Endothelial cell of umbilical vein (primary cell): ENCODE measurements around the gene SLC41A3. TPM values are rescaled to one million over a fixed set of nuclear protein-coding genes. Genes with fewer than 3 reads are reported as not detected.

Experiments
- BruUV-seq: library from RNA; stranded (reverse); fragments of 400-500 nt; replicated peaks from 2 replicates; lab custom pipeline; 2021; lab: Mats Ljungman, UMichigan
- CTCF ChIA-PET: fragments of 300-600, 350-600 bp; sonication (Branson Sonifier 250); formaldehyde crosslinking; loops from one replicate; lab custom pipeline; 2021; ENCODE audit warnings: antibody characterized with exemption, inconsistent platforms; lab: Charles Lee
- POLR2A ChIA-PET: fragments of 300-600, 350-600 bp; sonication (Branson Sonifier 250); formaldehyde crosslinking; loops from one replicate; lab custom pipeline; 2021; ENCODE audit warnings: antibody characterized with exemption, inconsistent platforms; lab: Charles Lee
- DNase-seq: peaks from one replicate; pipeline ENCODE4 v3.0.0-alpha.2; 2011; ENCODE audit warnings: low read depth, low spot score
- FAIRE-seq: peaks from 2 replicates; lab custom pipeline; 2011; peaks lifted over from hg19 to GRCh38; lab: Jason Lieb, UNC
- H2AFZ ChIP-seq: 2 replicates; pipeline ENCODE4 v1.6.0; 2012; ENCODE audit warnings: low read depth, low read length, control low read depth, inconsistent platforms
- H3K27ac ChIP-seq: 2 replicates; pipeline ENCODE4 v1.5.1; 2011; ENCODE audit warnings: low read depth, mild to moderate bottlenecking, control low read depth, low read length, moderate library complexity; ENCODE audit not compliant: insufficient read depth
- H3K27me3 ChIP-seq, 2 experiments: 2 replicates each; pipeline versions ENCODE4 v1.6.0 to v1.6.1; 2011; ENCODE audit warnings: low read length in 2 of 2, mixed read lengths in 1 of 2; ENCODE audit not compliant: control insufficient read depth in 2 of 2, insufficient read depth in 2 of 2
- H3K36me3 ChIP-seq, 2 experiments: 2 replicates in 1 of 2; 3 replicates in 1 of 2; pipeline ENCODE4 v1.5.1; 2011; ENCODE audit warnings: low read length in 2 of 2, mild to moderate bottlenecking in 1 of 2, moderate library complexity in 1 of 2; ENCODE audit not compliant: control insufficient read depth in 2 of 2, insufficient read depth in 2 of 2; ENCODE audit errors: extremely low read depth in 1 of 2
- H3K4me1 ChIP-seq: 3 replicates; pipeline ENCODE4 v1.5.1; 2011; ENCODE audit warnings: mild to moderate bottlenecking, low read length; ENCODE audit not compliant: control insufficient read depth, insufficient read depth; ENCODE audit errors: extremely low read depth
- H3K4me2 ChIP-seq: 2 replicates; pipeline ENCODE4 v1.6.1; 2011; ENCODE audit warnings: low read length, control low read depth, mixed read lengths; ENCODE audit not compliant: insufficient read depth
- H3K4me3 ChIP-seq, 3 experiments: fragments of 200-600 bp in 1 of 3; sonication (generic), shearing (Covaris generic) in 1 of 3; replicated peaks in 1 of 3; 2 replicates each; pipeline ENCODE4 v1.5.1; 2011 to 2016; ENCODE audit warnings: control low read depth in 3 of 3, low read length in 3 of 3, mild to moderate bottlenecking in 2 of 3, inconsistent platforms in 1 of 3, low read depth in 1 of 3, moderate library complexity in 1 of 3; ENCODE audit not compliant: insufficient read depth in 1 of 3
- H3K79me2 ChIP-seq: 2 replicates; pipeline ENCODE4 v1.6.0; 2012; ENCODE audit warnings: low read length, inconsistent platforms; ENCODE audit not compliant: control insufficient read depth, insufficient read depth
- H3K9ac ChIP-seq: replicated peaks from 2 replicates; pipeline ENCODE3; 2011; ENCODE audit warnings: low read length, control low read depth; ENCODE audit not compliant: insufficient read depth; ENCODE audit errors: extremely low read depth
- H3K9me1 ChIP-seq: replicated peaks from 3 replicates; pipeline ENCODE4 v1.6.0; 2011; ENCODE audit warnings: mild to moderate bottlenecking, low read length; ENCODE audit not compliant: control insufficient read depth, insufficient read depth; ENCODE audit errors: extremely low read depth
- H3K9me3 ChIP-seq: replicated peaks from 2 replicates; pipeline ENCODE4 v1.5.1; 2012; ENCODE audit warnings: low read length, inconsistent platforms; ENCODE audit not compliant: control insufficient read depth, insufficient read depth
- H4K20me1 ChIP-seq: replicated peaks from 2 replicates; pipeline ENCODE3; 2011; ENCODE audit warnings: mild to moderate bottlenecking, low read length; ENCODE audit not compliant: control insufficient read depth, insufficient read depth; ENCODE audit errors: extremely low read depth
- EZH2 ChIP-seq: IDR thresholded peaks from 2 replicates; pipeline ENCODE4 v1.6.1; 2012; ENCODE audit warnings: borderline replicate concordance, low read depth, mild to moderate bottlenecking, moderate library complexity, low read length, inconsistent platforms; ENCODE audit not compliant: severe bottlenecking
- FOS ChIP-seq: IDR thresholded peaks from 2 replicates; pipeline ENCODE4 v1.6.1; 2011; ENCODE audit warnings: mild to moderate bottlenecking, low read length, moderate library complexity, borderline replicate concordance; ENCODE audit not compliant: insufficient read depth
- GATA2 ChIP-seq: IDR thresholded peaks from 2 replicates; pipeline ENCODE4 v1.7.0; 2011; ENCODE audit warnings: low read depth, mild to moderate bottlenecking, moderate library complexity, mixed read lengths, low read length; ENCODE audit not compliant: insufficient read length, insufficient read depth
- JUN ChIP-seq: IDR thresholded peaks from 2 replicates; pipeline ENCODE4 v1.6.1; 2011; ENCODE audit warnings: borderline replicate concordance, low read depth; ENCODE audit not compliant: insufficient read length, insufficient read depth
- MYC ChIP-seq: IDR thresholded peaks from one replicate; pipeline ENCODE4 v1.6.1; 2011; ENCODE audit warnings: mild to moderate bottlenecking, low read depth, low read length
- POLR2A ChIP-seq: IDR thresholded peaks from 2 replicates; pipeline ENCODE4 v1.6.1; 2012; ENCODE audit warnings: low read depth, mild to moderate bottlenecking, control low read depth, low read length
- POLR2AphosphoS5 ChIP-seq: IDR thresholded peaks from 2 replicates; pipeline ENCODE4 v1.6.1; 2012; ENCODE audit warnings: low read depth, mild to moderate bottlenecking, control low read depth, low read length, moderate library complexity; ENCODE audit not compliant: insufficient read depth
- dilution Hi-C: fragments of 300-500 bp; cut with MboI; formaldehyde crosslinking; loops from one replicate; pipeline ENCODE4 v1.15.0; 2019; ENCODE audit warnings: low sequenced_read_pairs; ENCODE audit not compliant: extremely low pct_ligation_motif_present
- intact Hi-C: fragments of 100-400 bp; cut with micrococcal nuclease; formaldehyde crosslinking; loops from one replicate; pipeline ENCODE4 v1.10.0; 2022
- polyA plus RNA-seq, 4 experiments: library from polyadenylated mRNA; depleted of rRNA in 3 of 4; stranded (reverse) in 3 of 4; unstranded in 1 of 4; fragments of >200 nt; gene quantifications; 2 replicates each; pipeline versions ENCODE4 v1.2.1 to v1.2.3, GENCODE V29; 2011 to 2012; ENCODE audit warnings: missing spikeins in 1 of 4
- total RNA-seq: library from RNA; stranded (reverse); gene quantifications from 2 replicates; pipeline ENCODE4 v1.2.3, GENCODE V29; 2021
- TF ChIP-seq, protein P1 (sequence below), 2 donors: IDR thresholded peaks; 1 replicate in 1 of 2; 2 replicates in 1 of 2; pipeline ENCODE4 v1.5.1; 2011; ENCODE audit warnings: low read length in 2 of 2, mild to moderate bottlenecking in 2 of 2, moderate library complexity in 2 of 2, control low read depth in 1 of 2, inconsistent platforms in 1 of 2, low read depth in 1 of 2; ENCODE audit not compliant: insufficient read depth in 1 of 2; ENCODE audit errors: extremely low read depth in 1 of 2
- TF ChIP-seq, protein P2 (sequence below): IDR thresholded peaks from 2 replicates; pipeline ENCODE4 v1.6.1; 2011; ENCODE audit not compliant: insufficient read depth, insufficient read length

The SLC41A3 gene
- total and polyA plus RNA-seq, 2 donors (not counting 3 experiments of a cell fraction or from before 2014, with no cell fraction given): 52.5 to 118 TPM

GRCh38 chr3:126101521-126101982, 17.6 kb upstream of the SLC41A3 start:
- Histone ChIP-seq H3K4me1 (no peaks in the 10 kb centered on the region), H2AFZ (peak overlapping the region; percentile 55), H4K20me1 (no peaks in the 10 kb centered on the region), H3K27ac (no peak overlapping the region), H3K27me3 (peaks cover 3 to 4% of the 10 kb centered on the region in 2 experiments), H3K9me1 (no peaks in the 10 kb centered on the region), H3K4me3 (no peak overlapping the region), H3K79me2 (no peaks in the 10 kb centered on the region), H3K4me2 (no peak overlapping the region), H3K36me3 (no peaks in the 10 kb centered on the region), H3K9me3 (no peaks in the 10 kb centered on the region), H3K9ac (no peak overlapping the region)
- FAIRE-seq (no peak), DNase-seq (peak; percentile 66)
- intact Hi-C loops (no loop called here), dilution Hi-C loops (no loop called here)
- CTCF ChIA-PET: interaction anchor here (1.0 to 1.4 kb wide), 3 partner anchors 13 to 28 kb away, joined by 3 to 5 read pairs (median 3); no protein-coding TSS in a partner anchor
- no TSS peak for BruUV-seq
- TF ChIP-seq, protein P1, sequence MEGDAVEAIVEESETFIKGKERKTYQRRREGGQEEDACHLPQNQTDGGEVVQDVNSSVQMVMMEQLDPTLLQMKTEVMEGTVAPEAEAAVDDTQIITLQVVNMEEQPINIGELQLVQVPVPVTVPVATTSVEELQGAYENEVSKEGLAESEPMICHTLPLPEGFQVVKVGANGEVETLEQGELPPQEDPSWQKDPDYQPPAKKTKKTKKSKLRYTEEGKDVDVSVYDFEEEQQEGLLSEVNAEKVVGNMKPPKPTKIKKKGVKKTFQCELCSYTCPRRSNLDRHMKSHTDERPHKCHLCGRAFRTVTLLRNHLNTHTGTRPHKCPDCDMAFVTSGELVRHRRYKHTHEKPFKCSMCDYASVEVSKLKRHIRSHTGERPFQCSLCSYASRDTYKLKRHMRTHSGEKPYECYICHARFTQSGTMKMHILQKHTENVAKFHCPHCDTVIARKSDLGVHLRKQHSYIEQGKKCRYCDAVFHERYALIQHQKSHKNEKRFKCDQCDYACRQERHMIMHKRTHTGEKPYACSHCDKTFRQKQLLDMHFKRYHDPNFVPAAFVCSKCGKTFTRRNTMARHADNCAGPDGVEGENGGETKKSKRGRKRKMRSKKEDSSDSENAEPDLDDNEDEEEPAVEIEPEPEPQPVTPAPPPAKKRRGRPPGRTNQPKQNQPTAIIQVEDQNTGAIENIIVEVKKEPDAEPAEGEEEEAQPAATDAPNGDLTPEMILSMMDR (IDR thresholded peaks at IDR 0.05; ENCODE audit: extremely low read depth in 1 of 2, insufficient read depth in 1 of 2, low read depth in 1 of 2, low read length in 2 of 2): peak in 1 of 2 donors; percentile 44
- no peak for TF ChIP-seq FOS
- POLR2A ChIA-PET: no interaction called here

GRCh38 chr3:126100634-126101301, 16.8 kb upstream of the SLC41A3 start:
- BruUV-seq: no TSS peak
- ChIA-PET POLR2A (no interaction called here), CTCF (no interaction called here)
- Histone ChIP-seq H2AFZ (peak overlapping the region; percentile 25), H3K27ac (no peak overlapping the region), H3K79me2 (no peaks in the 10 kb centered on the region), H3K9me1 (no peaks in the 10 kb centered on the region), H3K4me3 (no peak overlapping the region), H3K9ac (no peak overlapping the region), H3K36me3 (no peaks in the 10 kb centered on the region), H3K27me3 (peaks cover 3 to 4% of the 10 kb centered on the region in 2 experiments), H4K20me1 (no peaks in the 10 kb centered on the region), H3K4me2 (no peak overlapping the region), H3K4me1 (no peaks in the 10 kb centered on the region), H3K9me3 (no peaks in the 10 kb centered on the region)
- intact Hi-C loops (no loop called here), dilution Hi-C loops (no loop called here)
- peak; percentile 29 for DNase-seq
- peak; percentile 31 for FAIRE-seq
- TF ChIP-seq POLR2A (no peak), GATA2 (no peak), FOS (no peak), MYC (no peak), POLR2AphosphoS5 (no peak), EZH2 (no peak), JUN (no peak)
- TF ChIP-seq, protein P1 (IDR thresholded peaks at IDR 0.05; ENCODE audit: extremely low read depth in 1 of 2, insufficient read depth in 1 of 2, low read depth in 1 of 2, low read length in 2 of 2): no peak
- TF ChIP-seq, protein P2, sequence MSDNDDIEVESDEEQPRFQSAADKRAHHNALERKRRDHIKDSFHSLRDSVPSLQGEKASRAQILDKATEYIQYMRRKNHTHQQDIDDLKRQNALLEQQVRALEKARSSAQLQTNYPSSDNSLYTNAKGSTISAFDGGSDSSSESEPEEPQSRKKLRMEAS: no peak
